SKM-1 (cell line): ENCODE measurements around the gene GMFB.

Experiments
- DNase-seq: peaks from one replicate; lab custom pipeline; 2025; ENCODE audit not compliant: unreplicated experiment; lab: John Stamatoyannopoulos, UW

The GMFB gene

DNA sequence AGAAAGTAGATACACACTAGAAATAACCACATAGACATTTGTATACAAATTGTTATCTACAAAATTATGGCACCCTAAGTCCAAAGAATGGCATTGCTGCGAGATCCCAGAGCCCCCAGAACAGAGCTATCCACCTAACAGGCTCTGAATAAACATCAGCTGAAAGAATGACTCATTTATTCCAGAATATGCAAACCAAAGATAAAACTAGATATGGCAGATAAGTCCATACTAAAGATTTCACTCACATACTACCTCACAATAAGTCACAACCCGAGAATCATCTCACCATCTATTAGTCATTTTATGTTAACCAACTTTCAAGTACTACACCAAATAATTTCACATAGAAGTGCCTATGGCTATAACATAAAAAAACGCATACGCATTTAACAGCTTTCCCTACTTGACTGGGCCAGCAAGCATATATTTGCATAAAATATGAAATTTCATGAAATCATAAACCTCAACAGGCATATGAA, 53.2 kb downstream of the GMFB start:
- no peak for DNase-seq

DNA sequence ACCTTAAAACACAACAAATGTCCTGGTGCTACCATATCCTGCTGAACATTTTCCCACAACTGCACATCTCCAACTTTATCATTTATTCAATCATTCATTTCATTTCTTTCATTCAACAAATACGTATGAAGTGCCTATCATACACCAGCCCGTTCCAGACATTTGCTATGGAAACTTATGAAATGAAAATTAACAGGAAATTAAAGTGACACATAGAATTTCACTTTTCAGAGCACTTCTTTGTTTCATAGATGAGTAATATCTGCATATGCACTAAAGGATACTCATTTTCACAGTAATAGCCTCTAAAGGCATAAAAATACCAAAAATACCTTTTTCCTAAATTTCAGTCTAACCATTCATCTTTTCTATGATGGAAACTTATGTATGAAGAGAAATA, 60.3 kb downstream of the GMFB start:
- no peak for DNase-seq

DNA sequence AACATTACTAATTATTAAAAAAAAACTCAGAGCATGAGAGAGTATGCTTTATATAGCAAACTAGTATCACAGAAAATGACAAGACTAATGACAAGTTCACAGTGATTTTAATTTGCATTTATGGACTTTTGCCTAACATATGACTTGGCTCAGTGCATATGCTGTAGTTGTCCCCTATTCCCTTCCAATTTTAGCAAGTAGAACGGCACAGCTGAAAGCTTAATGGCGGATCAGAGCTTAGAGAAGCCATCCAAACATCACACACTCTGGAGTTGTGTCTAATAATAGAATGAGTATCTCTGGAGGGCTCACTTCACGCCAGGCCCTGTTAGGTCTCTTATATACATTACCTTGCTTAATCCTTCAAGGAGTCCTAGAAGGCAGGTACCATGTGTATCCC, 60.9 kb downstream of the GMFB start:
- no peak for DNase-seq

DNA sequence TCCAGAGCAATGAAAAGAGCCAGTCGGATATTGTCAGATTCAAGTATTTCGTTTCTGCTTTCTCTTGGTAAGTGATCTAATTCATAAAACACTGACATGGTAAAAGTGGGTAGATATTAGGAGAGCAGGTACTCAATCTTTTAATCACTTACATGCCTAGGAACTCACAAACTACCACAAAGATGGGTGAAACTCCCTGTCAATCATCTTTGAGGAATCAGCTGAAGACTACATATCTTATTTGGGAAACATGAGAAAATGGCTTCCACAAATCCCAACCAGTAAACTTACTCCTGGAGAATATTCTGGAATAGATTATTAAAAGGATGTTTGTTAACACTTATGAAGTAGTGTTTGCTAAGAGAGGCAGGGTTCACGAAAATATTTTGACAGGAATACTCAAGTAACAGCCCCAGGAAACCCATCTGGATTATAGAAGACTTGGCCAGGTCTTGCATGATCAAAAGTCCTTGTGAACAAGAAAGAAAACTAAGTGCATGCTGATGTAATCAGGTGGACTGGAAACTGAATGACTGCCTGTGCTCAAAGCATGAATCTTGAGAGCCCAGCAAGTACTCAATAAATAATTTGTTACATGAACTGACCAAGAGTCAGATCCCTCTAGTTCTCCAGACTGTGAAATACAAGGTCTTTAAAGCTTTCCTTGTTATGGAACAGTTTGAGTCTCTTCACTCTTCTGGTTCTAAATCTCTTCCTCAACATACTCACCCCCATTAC, 63.1 kb downstream of the GMFB start:
- DNase-seq, result no peak

DNA sequence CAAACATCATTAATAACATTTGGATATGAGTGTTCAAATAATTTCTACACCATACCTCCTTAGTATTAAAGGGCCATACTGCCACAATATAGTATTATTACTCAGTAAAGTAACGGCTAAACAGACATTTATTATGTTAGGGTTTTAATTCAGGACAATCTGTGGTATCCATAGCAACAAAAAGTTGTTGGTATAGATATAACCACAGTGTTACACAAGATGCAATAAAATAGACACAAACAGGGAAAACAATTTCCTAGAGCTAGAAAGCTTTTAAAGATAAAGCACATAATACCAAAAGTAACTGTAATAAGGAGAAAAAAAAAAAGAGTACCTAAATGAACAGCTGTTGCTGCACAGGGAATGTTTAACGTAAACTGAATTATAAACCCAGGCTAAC, 63.7 kb downstream of the GMFB start:
- DNase-seq, result no peak
